Trophoblast cell (in vitro differentiated cells and primary cell): Measurements from ENCODE around the gene HTR3E.
A peak's percentile ranks its signal among the peaks of the same experiment; 100 is the strongest.
"Not testable (repeated sequence)": the region's sequence is repeated elsewhere in the genome, so short reads cannot be mapped to it uniquely, and the experiment has no call there.

ENCODE experiments used
- DNase-seq, 2 donors: peaks; one replicate each; pipeline ENCODE4 v3.0.0-alpha.2; 2016
- H2AFZ ChIP-seq: 2 replicates; pipeline ENCODE4 v1.6.1; 2013; ENCODE audit warnings: low read length, moderate library complexity, mild to moderate bottlenecking; ENCODE audit not compliant: insufficient read depth, poor library complexity
- H2AK5ac ChIP-seq: 2 replicates; pipeline ENCODE4 v1.6.1; 2013; ENCODE audit warnings: mild to moderate bottlenecking, low read length
- H2BK120ac ChIP-seq: 2 replicates; pipeline ENCODE4 v1.6.1; 2013; ENCODE audit warnings: low read length, mild to moderate bottlenecking, moderate library complexity; ENCODE audit not compliant: insufficient read depth, poor library complexity
- H2BK12ac ChIP-seq: 2 replicates; pipeline ENCODE4 v1.6.1; 2013; ENCODE audit warnings: mild to moderate bottlenecking, low read length, moderate library complexity
- H2BK5ac ChIP-seq: 2 replicates; pipeline ENCODE4 v1.6.1; 2013; ENCODE audit warnings: low read length, low read depth, moderate library complexity, mild to moderate bottlenecking; ENCODE audit not compliant: poor library complexity
- H3K14ac ChIP-seq: 2 replicates; pipeline ENCODE4 v1.6.1; 2013; ENCODE audit warnings: mild to moderate bottlenecking, low read length
- H3K18ac ChIP-seq: 2 replicates; pipeline ENCODE4 v1.6.1; 2013; ENCODE audit warnings: mild to moderate bottlenecking, low read length
- H3K23ac ChIP-seq: 2 replicates; pipeline ENCODE4 v1.6.1; 2013; ENCODE audit warnings: low read length
- H3K27ac ChIP-seq: 2 replicates; pipeline ENCODE4 v1.5.1; 2013; ENCODE audit warnings: low read depth, mild to moderate bottlenecking, inconsistent platforms, low read length, moderate library complexity
- H3K27me3 ChIP-seq: 2 replicates; pipeline ENCODE4 v1.6.1; 2013; ENCODE audit warnings: inconsistent platforms, mild to moderate bottlenecking, low read length, moderate library complexity; ENCODE audit not compliant: insufficient read depth
- H3K36me3 ChIP-seq, 2 experiments: 1 replicate in 1 of 2; 2 replicates in 1 of 2; pipeline ENCODE4 v1.6.1; 2013; ENCODE audit warnings: low read length in 2 of 2, mild to moderate bottlenecking in 2 of 2, moderate library complexity in 1 of 2; ENCODE audit not compliant: insufficient read depth in 2 of 2, control insufficient read depth in 1 of 2
- H3K4ac ChIP-seq: 2 replicates; pipeline ENCODE4 v1.6.1; 2013; ENCODE audit warnings: low read depth, mild to moderate bottlenecking, low read length, moderate library complexity
- H3K4me1 ChIP-seq, 2 experiments: 1 replicate in 1 of 2; 2 replicates in 1 of 2; pipeline ENCODE4 v1.6.1; 2013; ENCODE audit warnings: low read length in 2 of 2, mild to moderate bottlenecking in 2 of 2, moderate library complexity in 1 of 2; ENCODE audit not compliant: insufficient read depth in 2 of 2, control insufficient read depth in 1 of 2
- H3K4me2 ChIP-seq: 2 replicates; pipeline ENCODE4 v1.6.1; 2013; ENCODE audit warnings: inconsistent platforms, mild to moderate bottlenecking, low read length, moderate library complexity
- H3K4me3 ChIP-seq: 2 replicates; pipeline ENCODE4 v1.5.1; 2013; ENCODE audit warnings: mild to moderate bottlenecking, low read depth, low read length, inconsistent platforms
- H3K79me1 ChIP-seq: one replicate; pipeline ENCODE4 v1.6.1; 2013; ENCODE audit warnings: low read length
- H3K79me2 ChIP-seq: 2 replicates; pipeline ENCODE4 v1.6.1; 2013; ENCODE audit warnings: low read length, mild to moderate bottlenecking; ENCODE audit not compliant: control insufficient read depth, insufficient read depth, poor library complexity
- H3K9ac ChIP-seq: 2 replicates; pipeline ENCODE4 v1.6.1; 2013; ENCODE audit warnings: mild to moderate bottlenecking, low read length
- H3K9me3 ChIP-seq: 2 replicates; pipeline ENCODE4 v1.6.1; 2013; ENCODE audit warnings: low read depth, mild to moderate bottlenecking, control low read depth, inconsistent platforms, low read length; ENCODE audit not compliant: insufficient read depth
- H4K12ac ChIP-seq: 2 replicates; pipeline ENCODE4 v1.6.1; 2013; ENCODE audit warnings: low read depth, mild to moderate bottlenecking, low read length, moderate library complexity
- H4K8ac ChIP-seq: 2 replicates; pipeline ENCODE4 v1.6.1; 2013; ENCODE audit warnings: low read depth, mild to moderate bottlenecking, low read length, moderate library complexity
- H4K91ac ChIP-seq: one replicate; pipeline ENCODE4 v1.6.1; 2013; ENCODE audit warnings: low read depth, mild to moderate bottlenecking, low read length, moderate library complexity
- WGBS: extraction: QIAGEN DNeasy Blood & Tissue Kit; methylation state at CpG from one replicate; pipeline ENCODE4 v1.1.7; 2013; ENCODE audit warnings: missing lambda C conversion rate; ENCODE audit not compliant: insufficient read length, insufficient coverage; ENCODE audit errors: extremely low coverage; 5-methylcytosine and 5-hydroxymethylcytosine counted together

HTR3E gene

DNA sequence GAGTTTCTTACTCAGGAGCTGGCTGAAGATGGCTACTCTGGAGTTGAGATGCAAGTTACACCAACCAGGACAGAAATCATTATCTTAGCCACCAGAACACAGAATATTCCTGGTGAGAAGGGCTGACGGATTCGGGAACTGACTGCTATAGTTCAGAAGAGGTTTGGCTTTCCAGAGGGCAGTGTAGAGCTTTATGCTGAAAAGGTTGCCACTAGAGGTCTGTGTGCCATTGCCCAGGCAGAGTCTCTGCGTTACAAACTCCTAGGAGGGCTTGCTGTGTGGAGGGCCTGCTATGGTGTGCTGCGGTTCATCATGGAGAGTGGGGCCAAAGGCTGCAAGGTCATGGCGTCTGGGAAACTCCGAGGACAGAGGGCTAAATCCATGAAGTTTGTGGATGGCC, 52.9 kb downstream of the HTR3E start:
- not testable (repeated sequence) for H3K18ac ChIP-seq, H3K4me3 ChIP-seq, H3K14ac ChIP-seq, H2AFZ ChIP-seq, H3K27me3 ChIP-seq, H3K4ac ChIP-seq, H3K9ac ChIP-seq, H3K79me2 ChIP-seq, H3K9me3 ChIP-seq, H4K12ac ChIP-seq, H2BK120ac ChIP-seq, H3K27ac ChIP-seq, H3K23ac ChIP-seq, DNase-seq, H2AK5ac ChIP-seq, H4K91ac ChIP-seq, H3K79me1 ChIP-seq, H3K4me1 ChIP-seq, H4K8ac ChIP-seq, H3K4me2 ChIP-seq, H2BK5ac ChIP-seq, H2BK12ac ChIP-seq
- H3K36me3 ChIP-seq = peaks cover 0 to 13% of the 10 kb centered on the region in 2 experiments
- WGBS = no CpG with 5 or more reads among the region's 6 CpGs

DNA sequence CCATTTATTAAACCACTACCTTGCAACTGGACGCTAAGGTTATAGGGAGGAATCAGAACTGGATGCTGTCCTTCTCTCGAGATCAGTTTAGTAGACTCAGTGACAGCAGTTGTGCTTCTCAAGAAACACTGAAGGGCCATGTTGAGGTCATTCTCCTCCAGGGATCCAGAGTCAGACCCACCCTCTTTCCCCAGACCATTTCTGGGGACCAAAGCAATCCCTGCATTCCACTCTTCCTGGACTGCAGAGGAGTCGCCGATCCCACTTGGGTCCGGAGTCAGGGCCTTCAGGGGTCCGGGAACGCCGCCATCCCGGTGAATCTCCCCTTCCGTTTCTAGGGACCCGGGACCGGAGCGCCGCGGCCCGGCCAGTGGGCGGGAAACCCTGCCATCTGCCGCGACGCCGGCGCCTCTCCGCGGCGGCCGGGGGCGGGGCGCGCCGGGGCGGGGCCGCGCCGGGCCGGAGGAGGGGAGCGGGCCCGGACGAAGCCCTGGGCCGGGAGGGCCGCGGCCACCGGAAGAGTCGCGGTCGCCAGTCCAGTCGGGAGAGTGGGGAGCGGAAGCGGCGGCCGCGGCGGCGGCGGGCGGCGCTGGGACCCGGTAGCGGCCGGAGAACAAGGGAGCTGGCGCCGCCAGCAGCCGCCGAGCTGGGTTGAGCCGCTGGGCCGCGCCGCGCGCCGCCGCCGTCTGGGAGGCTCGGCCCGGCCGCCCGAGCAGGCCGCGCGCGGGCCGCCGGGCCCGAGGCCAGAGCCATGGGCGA, 58.2 kb downstream of the HTR3E start, which contains the start of gene DVL3:
Gene DVL3, plus strand, starts transcription at position 493 of the 759 bp plus-strand sequence. Its CDS starts 259 bp downstream, at position 752.
- Histone ChIP-seq H3K27ac (peak within 1 kb of the TSS; percentile 97), H3K4me3 (peak within 1 kb of the TSS; percentile 97), H3K14ac (peak within 1 kb of the TSS; percentile 98), H2BK5ac (peak within 1 kb of the TSS; percentile 98), H3K36me3 (no peaks in the 10 kb centered on the region), H3K79me2 (peaks cover 28% of the 10 kb centered on the region), H3K4me2 (peak within 1 kb of the TSS; percentile 87), H2AFZ (peak within 1 kb of the TSS; percentile 95), H3K18ac (peak within 1 kb of the TSS; percentile 99), H4K91ac (peak within 1 kb of the TSS; percentile 98), H3K9ac (peak within 1 kb of the TSS; percentile 96), H2BK12ac (peak within 1 kb of the TSS; percentile 81), H4K8ac (peak within 1 kb of the TSS; percentile 95), H2BK120ac (peak within 1 kb of the TSS; percentile 97), H3K9me3 (no peaks in the 10 kb centered on the region), H3K4me1 (peaks cover 0 to 14% of the 10 kb centered on the region in 2 experiments), H3K23ac (no peak within 1 kb of the TSS), H3K79me1 (peaks cover 29% of the 10 kb centered on the region), H2AK5ac (peak within 1 kb of the TSS; percentile 97), H3K27me3 (no peaks in the 10 kb centered on the region), H4K12ac (peak within 1 kb of the TSS; percentile 91), H3K4ac (peak within 1 kb of the TSS; percentile 91)
- peak; percentile 21 to 60 for DNase-seq
- WGBS = no CpG with 5 or more reads among the region's 84 CpGs

DNA sequence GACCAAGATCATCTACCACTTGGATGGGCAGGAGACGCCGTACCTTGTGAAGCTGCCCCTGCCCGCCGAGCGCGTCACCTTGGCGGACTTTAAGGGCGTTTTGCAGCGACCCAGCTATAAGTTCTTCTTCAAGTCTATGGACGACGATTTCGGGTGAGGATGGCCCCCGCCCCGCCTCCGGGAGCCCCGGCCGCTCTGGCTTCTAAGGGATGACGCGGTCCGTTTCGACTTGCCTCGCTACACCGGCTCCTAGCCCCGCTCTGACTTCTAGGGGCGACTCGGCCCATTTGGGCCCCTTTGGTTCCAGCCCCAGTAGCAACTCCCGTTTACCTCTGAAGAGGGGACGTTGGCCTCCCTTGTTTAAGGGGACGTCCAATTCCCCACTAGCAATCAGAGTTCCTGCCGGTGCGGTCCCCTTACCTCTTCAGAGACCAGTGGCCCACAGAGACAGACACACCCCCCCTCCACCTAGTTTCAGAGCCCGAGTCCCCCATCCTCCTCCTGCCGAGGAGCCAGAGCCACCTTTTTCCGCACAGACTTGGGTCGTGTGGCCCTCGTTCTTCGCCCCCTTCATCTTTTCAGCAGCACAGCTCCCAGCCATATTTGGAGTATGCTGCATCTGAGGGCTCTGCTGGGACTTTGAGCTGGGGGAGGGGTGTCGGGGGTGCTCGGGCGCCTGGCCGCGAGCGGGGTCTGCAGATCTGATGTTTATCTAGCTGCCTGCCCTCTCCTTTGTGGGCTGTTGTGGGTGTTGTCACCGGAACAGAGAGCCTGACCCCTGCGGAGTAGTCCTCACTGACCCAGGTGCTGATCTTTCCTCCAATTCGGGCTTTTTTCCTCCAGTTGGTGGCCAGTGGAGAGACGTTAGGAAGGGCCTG, 59.0 kb downstream of the HTR3E start:
- DNase-seq = peak in 1 of 2 donors; percentile 52
- Histone ChIP-seq H3K4me1 (peaks cover 5 to 19% of the 10 kb centered on the region in 2 experiments), H2BK120ac (peak overlapping the region; percentile 97), H3K36me3 (peaks cover 0 to 4% of the 10 kb centered on the region in 2 experiments), H2BK5ac (peak overlapping the region; percentile 98), H3K27me3 (no peaks in the 10 kb centered on the region), H2BK12ac (peak overlapping the region; percentile 81), H4K12ac (peak overlapping the region; percentile 40), H3K4me3 (peak overlapping the region; percentile 97), H3K9ac (peak overlapping the region; percentile 96), H3K4ac (peak overlapping the region; percentile 91), H4K8ac (peak overlapping the region; percentile 95), H3K23ac (no peak overlapping the region), H3K79me1 (peaks cover 34% of the 10 kb centered on the region), H2AK5ac (peak overlapping the region; percentile 97), H3K4me2 (peak overlapping the region; percentile 87), H4K91ac (peak overlapping the region; percentile 98), H3K18ac (peak overlapping the region; percentile 99), H3K27ac (peak overlapping the region; percentile 97), H2AFZ (peak overlapping the region; percentile 69), H3K14ac (peak overlapping the region; percentile 98), H3K79me2 (peaks cover 33% of the 10 kb centered on the region), H3K9me3 (no peaks in the 10 kb centered on the region)
- no CpG with 5 or more reads among the region's 47 CpGs for WGBS

DNA sequence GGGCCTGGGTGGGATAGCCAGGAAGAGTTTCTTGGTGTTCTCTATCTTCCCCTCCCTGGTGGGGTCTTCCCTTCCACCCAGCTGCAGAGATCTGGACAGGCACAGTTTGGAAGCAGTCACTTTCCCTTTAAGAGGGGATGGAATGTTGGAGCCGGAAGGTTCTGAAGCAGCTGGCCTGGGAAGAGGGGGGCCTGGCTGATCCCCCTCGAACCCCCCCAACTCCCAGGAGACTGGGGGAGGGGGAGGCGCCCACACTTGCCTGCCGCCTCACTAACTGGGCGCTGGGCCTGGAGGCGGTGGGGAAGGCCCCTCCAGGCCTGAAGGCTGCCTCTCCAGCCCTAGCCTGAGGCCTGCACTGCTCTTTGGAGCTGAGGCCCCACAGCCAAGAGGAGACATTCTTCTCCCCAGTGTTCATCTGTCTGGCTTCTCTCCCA, 59.7 kb downstream of the HTR3E start:
- Histone ChIP-seq H2BK120ac (peak overlapping the region; percentile 97), H4K12ac (peak overlapping the region; percentile 18), H3K27me3 (no peaks in the 10 kb centered on the region), H3K4ac (peak overlapping the region; percentile 91), H3K14ac (peak overlapping the region; percentile 98), H3K36me3 (peaks cover 0 to 4% of the 10 kb centered on the region in 2 experiments), H3K9ac (peak overlapping the region; percentile 96), H3K4me2 (peak overlapping the region; percentile 87), H2BK12ac (peak overlapping the region; percentile 7), H3K23ac (no peak overlapping the region), H3K4me3 (peak overlapping the region; percentile 97), H3K9me3 (no peaks in the 10 kb centered on the region), H3K4me1 (peaks cover 7 to 22% of the 10 kb centered on the region in 2 experiments), H3K18ac (peak overlapping the region; percentile 80), H3K27ac (peak overlapping the region; percentile 97), H4K91ac (peak overlapping the region; percentile 98), H2AFZ (peak overlapping the region; percentile 40), H2AK5ac (peak overlapping the region; percentile 1), H4K8ac (peak overlapping the region; percentile 95), H2BK5ac (peak overlapping the region; percentile 98), H3K79me1 (peaks cover 35% of the 10 kb centered on the region), H3K79me2 (peaks cover 34% of the 10 kb centered on the region)
- no CpG with 5 or more reads among the region's 6 CpGs for WGBS
- peak; percentile 20 to 27 for DNase-seq
